Measurements from ENCODE around the gene ASPHD1.

GRCh38 chr16:29876594-29877249 lies 23.6 kb upstream of the ASPHD1 start:
- TF ChIP-seq TAF1 (IDR thresholded peaks at IDR 0.05; ENCODE audit: borderline replicate concordance, insufficient read depth, low read length) (no peak), SIN3A (IDR thresholded peaks at IDR 0.05; ENCODE audit: borderline replicate concordance, insufficient read depth, low read length) (no peak)

Data from PFSK-1 (cell line).